Stimulated activated CD8-positive, alpha-beta memory T cell treated with anti-CD3 and anti-CD28 coated beads, Interleukin-12 subunit alpha, Interleukin-12 subunit beta, amount 100 ng/mL, for 24 hours (primary cell): ENCODE data around the gene GSTM2.

ENCODE experiments used
- DNase-seq: peaks from one replicate; pipeline ENCODE4 v3.0.0-alpha.2; 2020; ENCODE audit errors: extremely low read depth

Gene GSTM2

GRCh38 chr1:109714661-109715372, 47.0 kb downstream of the GSTM2 start:
- DNase-seq = no peak

- no peak for DNase-seq
Observed at GRCh38 chr1:109716121-109716520, 48.3 kb downstream of the GSTM2 start.

- DNase-seq = no peak
Observed at GRCh38 chr1:109716570-109717090, 48.8 kb downstream of the GSTM2 start.

- no peak for DNase-seq
Observed at GRCh38 chr1:109717729-109718128, 49.9 kb downstream of the GSTM2 start.

DNA sequence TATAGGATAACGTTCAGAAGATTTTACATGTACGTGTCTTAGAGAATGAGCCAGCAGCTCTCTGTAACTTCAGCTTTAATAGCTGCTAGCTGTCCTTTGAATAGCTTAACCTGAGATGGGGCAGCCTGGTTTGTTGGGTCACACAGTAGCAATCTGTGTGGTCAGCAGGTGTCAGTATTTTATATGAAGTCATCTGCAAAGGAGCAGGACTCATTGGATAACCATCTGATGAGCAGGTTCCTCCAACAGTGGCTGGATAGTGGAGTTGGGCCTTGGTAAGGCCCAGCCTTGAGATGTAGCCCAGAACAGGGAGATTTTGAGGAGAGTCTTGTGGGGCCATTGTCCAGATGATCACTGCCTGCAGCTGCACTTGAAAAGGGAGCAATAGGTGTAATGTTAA, 50.6 kb downstream of the GSTM2 start:
- DNase-seq = no peak

DNA sequence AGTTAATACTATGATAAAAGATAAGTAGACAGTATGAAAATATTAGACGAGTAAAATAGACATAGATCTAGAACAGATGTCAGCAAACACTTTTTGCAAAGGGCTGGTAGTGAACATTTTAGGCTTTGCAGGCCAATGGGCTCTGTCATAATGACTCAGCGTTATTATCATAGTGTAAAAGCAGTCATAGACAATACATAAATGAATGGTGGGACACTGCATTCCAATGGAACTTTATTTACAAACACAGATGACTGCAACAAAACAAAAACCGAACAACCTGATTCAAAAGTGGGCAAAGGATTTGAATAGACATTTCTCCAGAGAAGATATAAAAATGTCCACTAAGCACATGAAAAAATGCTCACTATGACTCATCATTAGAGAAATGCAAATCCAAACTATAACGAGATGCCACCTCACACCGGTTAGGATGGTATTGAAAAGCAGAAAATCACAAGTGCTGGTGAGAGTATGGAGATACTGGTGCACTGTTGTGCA, 51.5 kb downstream of the GSTM2 start:
- DNase-seq = no peak

DNA sequence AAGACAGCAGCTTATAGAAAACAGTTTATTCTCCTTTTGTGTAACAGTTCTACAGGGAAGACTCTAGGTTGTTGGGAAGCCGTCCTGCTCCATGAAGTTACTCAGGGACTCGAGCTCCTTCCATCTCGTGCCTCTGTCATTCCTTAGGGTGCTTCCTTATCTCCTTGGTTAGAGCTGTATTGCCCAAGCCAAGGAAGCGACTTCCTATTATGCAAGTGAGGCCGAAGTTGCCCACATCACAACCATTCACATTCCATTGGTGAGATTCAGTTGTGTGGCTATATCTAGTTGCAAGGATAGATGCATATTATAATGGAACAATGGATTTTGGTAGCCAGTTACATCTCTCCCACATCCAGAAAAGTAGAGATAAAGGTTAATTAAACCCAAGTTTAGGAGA, 53.2 kb downstream of the GSTM2 start:
- DNase-seq = no peak

- DNase-seq = no peak
Observed at GRCh38 chr1:109721971-109722370, 54.1 kb downstream of the GSTM2 start.

DNA sequence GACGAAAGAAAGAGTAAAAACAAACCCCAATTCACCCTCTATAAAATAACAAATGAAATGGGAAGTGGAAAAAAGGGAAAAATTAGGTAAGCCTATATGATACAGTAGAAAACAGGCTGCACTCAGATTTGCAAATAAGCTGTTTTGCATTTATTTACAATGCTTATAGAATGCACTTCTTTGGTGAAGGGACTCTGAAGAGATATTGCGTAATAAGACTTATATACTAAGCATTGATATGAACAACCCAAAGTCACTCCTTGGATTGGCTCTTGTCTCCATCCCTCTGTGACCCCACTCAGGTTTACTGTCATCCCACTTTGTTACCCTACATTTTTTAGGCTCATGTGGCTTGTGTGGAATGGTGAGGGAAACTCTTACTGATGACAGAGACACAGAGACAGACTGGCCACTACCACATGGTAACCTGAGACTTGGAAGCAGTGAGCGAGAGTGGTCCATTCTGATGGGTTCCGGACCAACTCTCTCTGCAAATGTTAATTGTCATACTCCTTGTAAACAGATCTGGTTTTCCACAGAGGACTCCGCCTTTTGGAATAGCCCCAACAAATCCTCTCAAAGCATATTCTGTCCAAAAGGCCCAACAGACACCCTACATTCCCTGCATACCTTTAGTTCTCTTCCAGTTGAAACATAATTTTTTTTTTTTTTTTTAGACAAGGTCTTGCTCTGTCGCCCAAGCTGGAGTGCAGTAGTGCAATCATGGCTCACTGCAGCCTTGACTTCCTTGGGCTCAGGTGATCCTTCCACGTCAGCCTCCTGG, 55.2 kb downstream of the GSTM2 start:
- DNase-seq = no peak
